IMR-90 (cell line): ENCODE results near the gene CUL1. TPM values are rescaled to one million over a fixed set of nuclear protein-coding genes. Genes with fewer than 3 reads are reported as not detected.
A peak's percentile ranks its signal among the peaks of the same experiment; 100 is the strongest.

ENCODE experiments used
- ATAC-seq: fragments of 200-7000 bp; cut with Tn5 transposase; 2 replicates; pipeline ENCODE4 v1.9.1; 2020; ENCODE audit warnings: low read depth, mild to moderate bottlenecking, moderate library complexity
- BruUV-seq: library from RNA; stranded (reverse); fragments of 400-500 nt; replicated peaks from 2 replicates; lab custom pipeline; 2021; lab: Mats Ljungman, UMichigan
- CTCF ChIA-PET: fragments of 300-600 bp; formaldehyde crosslinking; extraction: SDS; loops from one replicate; lab custom pipeline; 2021; ENCODE audit warnings: antibody characterized with exemption; lab: Yijun Ruan, JAX
- POLR2A ChIA-PET: fragments of 300-600 bp; sonication (Branson Sonifier 250); formaldehyde crosslinking; loops from one replicate; lab custom pipeline; 2022; ENCODE audit warnings: antibody characterized with exemption; ENCODE audit not compliant: unreplicated experiment; lab: Charles Lee
- DNase-seq: peaks from one replicate; pipeline ENCODE4 v3.0.0; 2013
- H2AFZ ChIP-seq: replicated peaks from 2 replicates; pipeline ENCODE3; 2013; ENCODE audit warnings: low read length, mild to moderate bottlenecking; ENCODE audit not compliant: poor library complexity
- H2AK5ac ChIP-seq: 2 replicates; pipeline ENCODE4 v1.6.1; 2013; ENCODE audit warnings: low read depth, low read length, inconsistent platforms
- H2AK9ac ChIP-seq: replicated peaks from 2 replicates; pipeline ENCODE3; 2013; ENCODE audit warnings: mild to moderate bottlenecking, low read depth, low read length, moderate library complexity; ENCODE audit not compliant: poor library complexity
- H2BK120ac ChIP-seq: 2 replicates; pipeline ENCODE4 v1.6.1; 2013; ENCODE audit warnings: low read depth, low read length, inconsistent platforms
- H2BK15ac ChIP-seq: 3 replicates; pipeline ENCODE4 v1.6.1; 2013; ENCODE audit warnings: low read depth, low read length, inconsistent platforms
- H2BK20ac ChIP-seq: 2 replicates; pipeline ENCODE4 v1.6.1; 2013; ENCODE audit warnings: low read depth, mild to moderate bottlenecking, inconsistent platforms, low read length, moderate library complexity
- H2BK5ac ChIP-seq: 2 replicates; pipeline ENCODE4 v1.6.1; 2013; ENCODE audit warnings: mild to moderate bottlenecking, low read depth, low read length, inconsistent platforms; ENCODE audit not compliant: poor library complexity, severe bottlenecking
- H3K14ac ChIP-seq: replicated peaks from 2 replicates; pipeline ENCODE4 v1.6.1; 2013; ENCODE audit warnings: low read depth, low read length, inconsistent platforms
- H3K18ac ChIP-seq: 2 replicates; pipeline ENCODE4 v1.6.1; 2013; ENCODE audit warnings: low read depth, low read length, control low read depth
- H3K23ac ChIP-seq: 2 replicates; pipeline ENCODE4 v1.6.1; 2013; ENCODE audit warnings: low read depth, low read length, inconsistent platforms
- H3K27ac ChIP-seq: 2 replicates; pipeline ENCODE4 v1.5.1; 2013; ENCODE audit warnings: mild to moderate bottlenecking, control low read depth, low read length; ENCODE audit not compliant: insufficient read depth
- H3K27me3 ChIP-seq: 2 replicates; pipeline ENCODE4 v1.6.1; 2013; ENCODE audit warnings: low read length; ENCODE audit not compliant: control insufficient read depth, insufficient read depth
- H3K36me3 ChIP-seq: 2 replicates; pipeline ENCODE4 v1.6.1; 2013; ENCODE audit warnings: low read length, mixed read lengths; ENCODE audit not compliant: control insufficient read depth, insufficient read depth
- H3K4ac ChIP-seq: 2 replicates; pipeline ENCODE4 v1.6.1; 2013; ENCODE audit warnings: low read depth, low read length, inconsistent platforms
- H3K4me1 ChIP-seq: 2 replicates; pipeline ENCODE4 v1.6.1; 2013; ENCODE audit warnings: low read length, mixed read lengths; ENCODE audit not compliant: control insufficient read depth, insufficient read depth
- H3K4me2 ChIP-seq: 2 replicates; pipeline ENCODE4 v1.6.1; 2013; ENCODE audit warnings: low read depth, mild to moderate bottlenecking, control low read depth, low read length, moderate library complexity
- H3K4me3 ChIP-seq: 2 replicates; pipeline ENCODE4 v1.5.1; 2013; ENCODE audit warnings: low read depth, mild to moderate bottlenecking, control low read depth, low read length, moderate library complexity; ENCODE audit not compliant: insufficient read depth
- H3K56ac ChIP-seq: 2 replicates; pipeline ENCODE4 v1.6.1; 2013; ENCODE audit warnings: low read length, inconsistent platforms; ENCODE audit not compliant: insufficient read depth; ENCODE audit errors: extremely low read depth
- H3K79me1 ChIP-seq, 2 experiments: 2 replicates each; pipeline ENCODE4 v1.6.1; 2013; ENCODE audit warnings: low read length in 2 of 2, inconsistent platforms in 1 of 2, low read depth in 1 of 2
- H3K9ac ChIP-seq: 2 replicates; pipeline ENCODE4 v1.6.1; 2013; ENCODE audit warnings: low read depth, low read length, control low read depth
- H3K9me1 ChIP-seq: 2 replicates; pipeline ENCODE4 v1.6.1; 2013; ENCODE audit warnings: low read length, inconsistent platforms; ENCODE audit not compliant: insufficient read depth
- H3K9me3 ChIP-seq: 2 replicates; pipeline ENCODE4 v1.6.1; 2013; ENCODE audit warnings: low read length; ENCODE audit not compliant: control insufficient read depth, insufficient read depth
- H4K20me1 ChIP-seq: 2 replicates; pipeline ENCODE4 v1.6.1; 2013; ENCODE audit warnings: low read length, inconsistent platforms; ENCODE audit not compliant: insufficient read depth
- H4K5ac ChIP-seq: 2 replicates; pipeline ENCODE4 v1.6.1; 2013; ENCODE audit warnings: mild to moderate bottlenecking, low read depth, low read length, control low read depth
- H4K8ac ChIP-seq, 2 experiments: 2 replicates each; pipeline ENCODE4 v1.6.1; 2013; ENCODE audit warnings: low read depth in 2 of 2, low read length in 2 of 2, control low read depth in 1 of 2, inconsistent platforms in 1 of 2
- H4K91ac ChIP-seq: 2 replicates; pipeline ENCODE4 v1.6.1; 2013; ENCODE audit warnings: low read depth, low read length, inconsistent platforms; ENCODE audit not compliant: insufficient read depth
- POLR2A ChIP-seq: IDR thresholded peaks from 2 replicates; pipeline ENCODE4 v1.6.1; 2012; ENCODE audit warnings: mild to moderate bottlenecking, low read depth, low read length
- WGBS, 2 experiments: methylation state at CpG; one replicate each; pipeline versions ENCODE4 v1.1.5 to v1.1.7; 2013; ENCODE audit warnings: missing lambda C conversion rate in 2 of 2; ENCODE audit not compliant: insufficient read length in 1 of 2; ENCODE audit errors: extremely low coverage in 2 of 2; 5-methylcytosine and 5-hydroxymethylcytosine counted together
- dilution Hi-C: fragments of 300-500 bp; cut with HindIII; formaldehyde crosslinking; loops from one replicate; pipeline ENCODE4 v1.14.3; 2018; ENCODE audit warnings: low sequenced_read_pairs; ENCODE audit not compliant: unreplicated experiment
- in situ Hi-C: fragments of 300-500 bp; cut with MboI; formaldehyde crosslinking; loops from 3 replicates; pipeline ENCODE4 v1.14.3; 2019; ENCODE audit warnings: low sequenced_read_pairs, inconsistent platforms, mixed read lengths
- intact Hi-C: fragments of 100-400 bp; cut with micrococcal nuclease; formaldehyde crosslinking; loops from 2 replicates; pipeline ENCODE4 v1.10.0; 2022
- polyA plus RNA-seq, 3 experiments: library from polyadenylated mRNA; depleted of rRNA; stranded (reverse); fragments of >200 nt; gene quantifications; 2 replicates each; pipeline ENCODE4 v1.2.3, GENCODE V29; 2012; ENCODE audit warnings: low replicate concordance in 1 of 3
- total RNA-seq: library from RNA; depleted of rRNA; stranded (reverse); fragments of >200 nt; gene quantifications from 2 replicates; pipeline ENCODE4 v1.2.3, GENCODE V29; 2012
- TF ChIP-seq, protein P1 (sequence below): fragments of 150-350 bp; IDR thresholded peaks from 2 replicates; pipeline ENCODE4 v1.6.1; 2017; ENCODE audit warnings: mild to moderate bottlenecking, antibody characterized with exemption, low read length, low read depth

The CUL1 gene
- total and polyA plus RNA-seq, 2 of the 4 experiments (the other 2 are of a cell fraction): 44.0 to 46.2 TPM

DNA sequence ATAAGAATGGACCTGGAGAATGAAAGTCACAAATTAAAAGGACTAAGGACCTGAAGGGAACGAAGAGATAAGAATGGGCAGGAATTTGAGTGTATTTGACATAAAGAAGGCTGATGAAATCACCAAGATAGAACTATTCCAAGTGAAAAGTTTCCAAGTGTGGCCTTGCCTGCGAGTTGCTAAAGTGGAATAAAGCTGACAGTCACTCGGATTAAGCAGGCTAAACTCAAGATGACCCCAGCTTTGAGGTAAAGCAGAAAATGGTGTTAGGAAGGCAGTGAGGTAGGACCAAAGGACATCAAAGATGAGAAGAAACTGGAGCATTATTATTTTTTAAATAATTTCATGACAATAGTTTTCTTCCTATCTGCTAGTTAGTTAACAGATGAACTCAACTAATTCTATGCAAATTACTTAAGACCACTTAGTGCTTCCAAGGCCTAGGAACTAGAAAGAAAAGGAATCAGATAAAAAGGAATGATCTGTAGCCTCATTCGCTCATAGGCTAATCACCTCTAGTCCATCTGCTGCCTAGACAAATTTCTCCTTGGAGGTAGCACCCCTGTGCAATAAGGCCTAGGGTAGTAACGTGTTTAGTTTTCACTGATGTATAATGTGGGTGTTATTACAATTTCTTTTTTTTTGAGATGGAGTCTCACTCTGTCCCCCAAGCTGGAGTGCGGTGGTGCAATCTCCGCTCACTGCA lies 150.8 kb downstream of the CUL1 start:
- Histone ChIP-seq H3K79me1 (peaks cover 25 to 55% of the 10 kb centered on the region in 2 experiments), H3K27me3 (no peaks in the 10 kb centered on the region), H2BK20ac (no peak overlapping the region), H3K4me2 (peak overlapping the region; percentile 48; the same call in 1 of the 2 replicates), H4K8ac (peak overlapping the region in 1 of 2 experiments; percentile 85; a peak in 3 of 4 replicates), H3K14ac (peak overlapping the region; percentile 84), H4K91ac (no peak overlapping the region; the same call in 1 of the 2 replicates), H3K9me3 (no peaks in the 10 kb centered on the region), H3K4me1 (peaks cover 4% of the 10 kb centered on the region; the same call in 1 of the 2 replicates), H3K27ac (0 out of 2 replicates have a peak overlapping the region, but pooled peaks have one; percentile 29), H3K9me1 (peaks cover 5% of the 10 kb centered on the region), H2BK15ac (no peak overlapping the region), H2BK120ac (no peak overlapping the region), H2BK5ac (no peak overlapping the region), H3K18ac (no peak overlapping the region), H3K56ac (peak overlapping the region; percentile 10; the same call in 1 of the 2 replicates), H4K5ac (no peak overlapping the region), H3K9ac (peak overlapping the region; percentile 23; the same call in 1 of the 2 replicates), H3K4ac (no peak overlapping the region), H2AK5ac (no peak overlapping the region), H4K20me1 (peaks cover 11% of the 10 kb centered on the region), H3K4me3 (no peak overlapping the region), H2AK9ac (no peak overlapping the region), H2AFZ (no peak overlapping the region), H3K36me3 (no peaks in the 10 kb centered on the region), H3K23ac (peak overlapping the region; percentile 76)
- ATAC-seq (0 out of 2 replicates have a peak, but pooled peaks have one; percentile 31), DNase-seq (no peak)
- intact Hi-C loops (no loop called here), dilution Hi-C loops (no loop called here), in situ Hi-C loops (no loop called here)
- no TSS peak for BruUV-seq
- CTCF ChIA-PET: no interaction called here
- TF ChIP-seq, protein P1, sequence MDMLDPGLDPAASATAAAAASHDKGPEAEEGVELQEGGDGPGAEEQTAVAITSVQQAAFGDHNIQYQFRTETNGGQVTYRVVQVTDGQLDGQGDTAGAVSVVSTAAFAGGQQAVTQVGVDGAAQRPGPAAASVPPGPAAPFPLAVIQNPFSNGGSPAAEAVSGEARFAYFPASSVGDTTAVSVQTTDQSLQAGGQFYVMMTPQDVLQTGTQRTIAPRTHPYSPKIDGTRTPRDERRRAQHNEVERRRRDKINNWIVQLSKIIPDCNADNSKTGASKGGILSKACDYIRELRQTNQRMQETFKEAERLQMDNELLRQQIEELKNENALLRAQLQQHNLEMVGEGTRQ: no peak
- TF ChIP-seq POLR2A: no peak
- 0% methylated on average over 1 of the region's 7 CpGs; no CpG with 5 or more reads in 1 of the 2 experiments for WGBS, 2 experiments
- POLR2A ChIA-PET: no interaction called here
